Right lobe of liver (tissue), 6 donors: ENCODE data around the gene NCCRP1. TPM values are rescaled to one million over a fixed set of nuclear protein-coding genes. Genes with fewer than 3 reads are reported as not detected.

ENCODE experiments used
- ATAC-seq, 4 donors: fragments of 200-7000 bp; cut with Tn5 transposase; one replicate each; pipeline ENCODE4 v1.9.1; 2020; ENCODE audit warnings: mild to moderate bottlenecking in 4 of 4, moderate library complexity in 4 of 4
- DNase-seq, 3 donors: peaks; one replicate each; pipeline ENCODE4 v3.0.0-alpha.2; 2020
- H3K27ac ChIP-seq, 3 donors: fragments of 200-600 bp; one replicate each; pipeline ENCODE4 v1.8.0; 2022
- H3K27me3 ChIP-seq, 2 donors: fragments of 200-600 bp; one replicate each; pipeline ENCODE4 v1.8.0; 2022
- H3K36me3 ChIP-seq, 4 donors: fragments of 200-600 bp; sonication (generic) in 1 of 4; one replicate each; pipeline versions ENCODE4 v1.5.1 to v1.8.0; 2017 to 2022; ENCODE audit warnings: control low read depth in 1 of 4
- H3K4me1 ChIP-seq, 4 donors: fragments of 200-600 bp; sonication (generic) in 1 of 4; one replicate each; pipeline versions ENCODE4 v1.5.1 to v1.8.0; 2017 to 2022; ENCODE audit warnings: control low read depth in 1 of 4
- H3K4me3 ChIP-seq, 3 donors: fragments of 200-600 bp; one replicate each; pipeline ENCODE4 v1.8.0; 2022
- H3K9me3 ChIP-seq, 4 donors: fragments of 200-600 bp; sonication (generic) in 1 of 4; one replicate each; pipeline versions ENCODE4 v1.5.1 to v1.8.0; 2017 to 2022; ENCODE audit warnings: control low read depth in 1 of 4
- CTCF ChIP-seq, 4 donors: fragments of 200-600 bp in 3 of 4; fragments of 450-650 bp in 1 of 4; IDR thresholded peaks; one replicate each; pipeline versions ENCODE4 v1.5.1 to v1.8.0; 2016 to 2022; ENCODE audit warnings: antibody characterized with exemption in 4 of 4, mild to moderate bottlenecking in 2 of 4
- POLR2A ChIP-seq: fragments of 450-650 bp; IDR thresholded peaks from one replicate; pipeline ENCODE4 v1.6.1; 2017; ENCODE audit warnings: antibody characterized with exemption, mild to moderate bottlenecking
- WGBS: methylation state at CpG from one replicate; pipeline ENCODE4 v1.1.6; 2018; ENCODE audit warnings: low coverage, low lambda C conversion rate; ENCODE audit not compliant: insufficient coverage; ENCODE audit errors: missing lambda C conversion rate; 5-methylcytosine and 5-hydroxymethylcytosine counted together
- intact Hi-C, 2 donors: fragments of 100-400 bp; cut with DNase I; formaldehyde crosslinking; loops; one replicate each; pipeline versions ENCODE4 v1.11.2 to v1.14.1; 2022
- total RNA-seq, 6 experiments: library from RNA; depleted of rRNA in 2 of 6; stranded (reverse); fragments of >200 nt in 2 of 6; fragmentation: NEBNext Ultra II Directional in 3 of 6; extraction: Animal tissue kit (Norgen Biotek cat#: 25700) in 3 of 6; gene quantifications; one replicate each; pipeline versions ENCODE4 v1.1.0 to v1.2.4, GENCODE V29; 2016 to 2023
- donor health status: DM: no; HTN: yes; CAD: no.
- donor health status: DM: no; HTN: no; CAD: no.
- donor health status: DM: no; HTN: no; CAD: no.
- donor health status: DM: no; HTN: yes; CAD: no.
- donor health status: DM: no; HTN: yes; CAD: no.

Gene NCCRP1
- total RNA-seq, 6 experiments from 2014 or later = not detected

GRCh38 chr19:39181500-39182173, 15.1 kb upstream of the NCCRP1 start:
- TF ChIP-seq CTCF (IDR thresholded peaks at IDR 0.05) (no peak), POLR2A (no peak)
- H3K9me3 ChIP-seq = no peaks in the 10 kb centered on the region
- no peaks in the 10 kb centered on the region for H3K4me1 ChIP-seq
- no peak for DNase-seq
- peaks cover 0 to 12% (median 6%) of the 10 kb centered on the region in 4 donors for H3K36me3 ChIP-seq
- no peaks in the 10 kb centered on the region for H3K27me3 ChIP-seq
- no peak overlapping the region for H3K4me3 ChIP-seq
- peak in 2 of 4 donors; percentile 7 to 21 for ATAC-seq
- WGBS = 42% methylated on average over 7 of the region's 21 CpGs
- intact Hi-C loops = loop anchor here (10.0 kb wide), 1 partner anchor 47 kb away; no protein-coding TSS in a partner anchor
- no peak overlapping the region for H3K27ac ChIP-seq

GRCh38 chr19:39182174-39182505, 14.6 kb upstream of the NCCRP1 start:
- no peak for TF ChIP-seq POLR2A
- TF ChIP-seq CTCF (IDR thresholded peaks at IDR 0.05) = no peak
- H3K4me3 ChIP-seq = no peak overlapping the region
- H3K27ac ChIP-seq = no peak overlapping the region
- no peaks in the 10 kb centered on the region for H3K9me3 ChIP-seq
- H3K4me1 ChIP-seq = no peaks in the 10 kb centered on the region
- intact Hi-C loops = loop anchor here (10.0 kb wide), 1 partner anchor 47 kb away; no protein-coding TSS in a partner anchor
- DNase-seq (no peak), ATAC-seq (no peak)
- 65% methylated on average over 3 of the region's 4 CpGs for WGBS
- H3K27me3 ChIP-seq = no peaks in the 10 kb centered on the region
- peaks cover 0 to 11% (median 4%) of the 10 kb centered on the region in 4 donors for H3K36me3 ChIP-seq

GRCh38 chr19:39183104-39183503, 13.7 kb upstream of the NCCRP1 start:
- no peak overlapping the region for H3K27ac ChIP-seq
- no peak for TF ChIP-seq POLR2A
- TF ChIP-seq CTCF (IDR thresholded peaks at IDR 0.05) = no peak
- no peak overlapping the region for H3K4me3 ChIP-seq
- H3K27me3 ChIP-seq = no peaks in the 10 kb centered on the region
- intact Hi-C loops = loop anchor here (10.0 kb wide), 1 partner anchor 48 kb away; no protein-coding TSS in a partner anchor
- 80% methylated on average over 7 of the region's 8 CpGs for WGBS
- peaks cover 0 to 5% (median 0%) of the 10 kb centered on the region in 4 donors for H3K36me3 ChIP-seq
- no peaks in the 10 kb centered on the region for H3K4me1 ChIP-seq
- DNase-seq = no peak
- no peaks in the 10 kb centered on the region for H3K9me3 ChIP-seq
- no peak for ATAC-seq

- H3K4me3 ChIP-seq = no peak overlapping the region
- H3K27me3 ChIP-seq = no peaks in the 10 kb centered on the region
- no peak for ATAC-seq
- 81% methylated on average over 6 of the region's 8 CpGs for WGBS
- DNase-seq = no peak
- TF ChIP-seq POLR2A (no peak), CTCF (IDR thresholded peaks at IDR 0.05) (no peak)
- no peak overlapping the region for H3K27ac ChIP-seq
- H3K4me1 ChIP-seq = no peaks in the 10 kb centered on the region
- intact Hi-C loops = loop anchor here (5.0 to 10.0 kb wide), 2 partner anchors 52 to 74 kb away; no protein-coding TSS in a partner anchor
- no peaks in the 10 kb centered on the region for H3K36me3 ChIP-seq
- H3K9me3 ChIP-seq = no peaks in the 10 kb centered on the region
Observed at GRCh38 chr19:39186391-39186790, 10.4 kb upstream of the NCCRP1 start.
